ENCODE data around the gene PLA2G3.
A peak's percentile ranks its signal among the peaks of the same experiment; 100 is the strongest.
"Not testable (repeated sequence)": the region's sequence is repeated elsewhere in the genome, so short reads cannot be mapped to it uniquely, and the experiment has no call there.

PLA2G3 gene

DNA sequence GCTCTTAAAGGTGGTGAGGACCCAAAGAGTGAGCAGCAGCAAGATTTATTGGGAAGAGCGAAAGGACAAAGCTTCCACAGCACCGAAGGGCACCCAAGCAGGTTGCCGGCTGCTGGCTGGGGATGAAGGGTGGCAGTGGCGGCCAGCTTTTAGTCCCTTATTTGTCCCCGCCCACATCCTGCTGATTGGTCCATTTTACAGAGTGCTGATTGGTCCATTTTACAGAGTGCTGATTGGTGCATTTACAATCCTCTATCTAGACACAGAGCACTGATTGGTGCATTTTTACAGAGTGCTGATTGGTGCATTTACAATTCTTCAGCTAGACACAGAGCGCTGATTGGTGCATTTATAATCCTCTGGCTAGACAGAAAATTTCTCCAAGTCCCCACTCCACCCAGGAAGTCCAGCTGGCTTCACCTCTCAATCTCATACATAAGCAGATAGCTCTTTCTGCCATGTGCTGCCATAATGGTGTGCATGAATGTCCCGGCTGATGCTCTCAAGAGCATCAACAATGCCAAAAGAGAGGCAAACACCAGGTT lies 27.7 kb downstream of the PLA2G3 start:
- not testable (repeated sequence) for H3K9ac ChIP-seq (ENCODE audit: low read length in 2 of 2); H3K4me3 ChIP-seq (ENCODE audit: low read length in 2 of 2); H3K9me3 ChIP-seq (ENCODE audit: control insufficient read depth in 2 of 2, low read length in 2 of 2); H3K27ac ChIP-seq (ENCODE audit: low read length); H3K36me3 ChIP-seq (ENCODE audit: control insufficient read depth in 2 of 2, insufficient read depth in 2 of 2, low read length in 2 of 2); H3K27me3 ChIP-seq (ENCODE audit: control insufficient read depth in 1 of 2, insufficient read depth in 2 of 2, low read length in 2 of 2); H3K4me1 ChIP-seq (ENCODE audit: control insufficient read depth, insufficient read depth, low read length)

DNA sequence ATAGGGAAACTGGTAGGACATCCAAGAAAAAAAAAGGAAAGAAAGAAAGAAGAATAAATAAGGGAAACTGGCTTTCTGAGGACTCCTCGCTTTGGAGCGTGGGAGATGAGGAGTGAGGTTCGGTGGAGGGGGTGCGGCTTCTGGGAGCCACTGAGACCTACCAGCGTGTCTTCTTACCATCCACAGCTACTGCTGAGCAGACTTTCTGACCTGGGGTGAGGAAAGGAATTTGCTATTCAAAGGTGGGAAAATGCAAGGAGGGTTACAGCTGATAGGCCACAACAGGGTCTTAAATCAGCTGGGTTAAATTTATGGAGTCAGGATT lies 32.5 kb downstream of the PLA2G3 start:
- Histone ChIP-seq H3K27ac (ENCODE audit: low read length) (peak overlapping the region; percentile 99), H3K9me3 (ENCODE audit: control insufficient read depth in 2 of 2, low read length in 2 of 2) (no peaks in the 10 kb centered on the region), H3K4me1 (ENCODE audit: control insufficient read depth, insufficient read depth, low read length) (peaks cover 44% of the 10 kb centered on the region), H3K9ac (ENCODE audit: low read length in 2 of 2) (peak overlapping the region; percentile 72 to 76), H3K27me3 (ENCODE audit: control insufficient read depth in 1 of 2, insufficient read depth in 2 of 2, low read length in 2 of 2) (no peaks in the 10 kb centered on the region), H3K36me3 (ENCODE audit: control insufficient read depth in 2 of 2, insufficient read depth in 2 of 2, low read length in 2 of 2) (peaks cover 12 to 13% of the 10 kb centered on the region in 2 donors), H3K4me3 (ENCODE audit: low read length in 2 of 2) (peak overlapping the region; percentile 67 to 97)

DNA sequence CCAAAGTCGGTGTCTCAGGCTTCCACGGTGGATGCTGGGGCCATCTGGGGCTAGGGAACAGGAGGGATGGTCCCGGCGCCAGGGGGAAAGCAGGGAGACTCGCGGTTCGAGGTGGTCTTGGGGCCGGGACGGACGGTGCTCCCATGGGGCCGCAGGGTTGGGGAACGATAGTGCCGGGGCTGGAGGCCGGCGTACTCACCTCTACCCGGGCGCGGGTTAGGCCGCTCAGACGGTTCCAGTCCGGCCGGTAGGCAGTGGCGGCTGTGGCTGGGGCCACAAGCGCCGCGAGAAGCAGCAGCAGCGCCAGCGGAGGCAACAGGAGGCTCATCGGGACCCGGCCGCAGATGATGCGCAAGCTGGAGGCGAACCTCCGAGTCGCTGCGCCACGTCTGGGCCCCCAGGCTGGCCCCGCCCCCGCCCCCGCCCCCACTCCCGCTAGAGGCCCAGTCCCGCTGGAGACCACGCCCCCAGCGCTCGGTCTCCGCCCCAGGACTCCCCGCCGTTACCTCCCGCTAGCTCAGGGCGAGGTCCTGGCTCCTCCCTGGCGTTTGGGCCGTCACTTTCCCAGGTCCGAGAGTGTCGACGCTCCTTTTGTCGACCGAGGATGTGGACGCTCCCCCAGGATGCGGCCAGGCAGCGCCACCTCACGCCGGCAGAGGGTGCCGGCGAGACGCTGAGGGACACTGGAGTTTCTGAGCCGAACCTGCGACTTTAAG lies 33.0 kb downstream of the PLA2G3 start, which contains the start of gene SELENOM:
Gene SELENOM (minus strand): TSS at position 391 of the 716 bp plus-strand sequence. CDS start 63 bp downstream, at position 328.
- H3K4me1 ChIP-seq (ENCODE audit: control insufficient read depth, insufficient read depth, low read length): peaks cover 48% of the 10 kb centered on the region
- H3K4me3 ChIP-seq (ENCODE audit: low read length in 2 of 2): peak within 1 kb of the TSS; percentile 90 to 97
- H3K27ac ChIP-seq (ENCODE audit: low read length): peak within 1 kb of the TSS; percentile 99
- no peaks in the 10 kb centered on the region for H3K9me3 ChIP-seq (ENCODE audit: control insufficient read depth in 2 of 2, low read length in 2 of 2)
- peak within 1 kb of the TSS; percentile 99 to 100 for H3K9ac ChIP-seq (ENCODE audit: low read length in 2 of 2)
- H3K36me3 ChIP-seq (ENCODE audit: control insufficient read depth in 2 of 2, insufficient read depth in 2 of 2, low read length in 2 of 2): peaks cover 12 to 15% of the 10 kb centered on the region in 2 donors
- no peaks in the 10 kb centered on the region for H3K27me3 ChIP-seq (ENCODE audit: control insufficient read depth in 1 of 2, insufficient read depth in 2 of 2, low read length in 2 of 2)

DNA sequence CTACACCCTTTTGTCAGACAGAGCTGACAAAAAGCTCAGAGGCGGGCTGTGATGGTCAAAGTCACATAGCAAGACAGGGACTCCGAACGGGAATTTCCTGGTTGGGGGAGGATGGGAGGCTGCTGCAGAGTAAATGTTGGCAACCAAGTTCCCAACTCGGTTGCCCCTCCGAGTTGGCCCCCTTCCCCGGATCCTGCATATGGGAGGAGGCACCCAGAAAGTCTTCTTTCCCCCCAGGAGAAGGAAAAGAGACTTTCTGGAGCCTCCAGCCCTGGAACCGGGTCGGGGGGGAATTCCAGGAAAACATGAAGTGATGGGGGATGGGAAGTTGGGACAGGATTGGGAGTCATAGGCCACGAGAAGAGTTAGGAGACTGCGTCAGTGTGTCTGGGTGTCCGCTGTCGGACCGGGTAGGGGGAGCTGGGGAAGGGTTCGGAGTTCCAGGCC lies 33.6 kb downstream of the PLA2G3 start:
- Histone ChIP-seq H3K36me3 (ENCODE audit: control insufficient read depth in 2 of 2, insufficient read depth in 2 of 2, low read length in 2 of 2) (peaks cover 15 to 17% of the 10 kb centered on the region in 2 donors), H3K4me1 (ENCODE audit: control insufficient read depth, insufficient read depth, low read length) (peaks cover 54% of the 10 kb centered on the region), H3K4me3 (ENCODE audit: low read length in 2 of 2) (peak overlapping the region; percentile 90 to 97), H3K27me3 (ENCODE audit: control insufficient read depth in 1 of 2, insufficient read depth in 2 of 2, low read length in 2 of 2) (no peaks in the 10 kb centered on the region), H3K9me3 (ENCODE audit: control insufficient read depth in 2 of 2, low read length in 2 of 2) (no peaks in the 10 kb centered on the region), H3K27ac (ENCODE audit: low read length) (peak overlapping the region; percentile 99), H3K9ac (ENCODE audit: low read length in 2 of 2) (peak overlapping the region; percentile 99 to 100)

DNA sequence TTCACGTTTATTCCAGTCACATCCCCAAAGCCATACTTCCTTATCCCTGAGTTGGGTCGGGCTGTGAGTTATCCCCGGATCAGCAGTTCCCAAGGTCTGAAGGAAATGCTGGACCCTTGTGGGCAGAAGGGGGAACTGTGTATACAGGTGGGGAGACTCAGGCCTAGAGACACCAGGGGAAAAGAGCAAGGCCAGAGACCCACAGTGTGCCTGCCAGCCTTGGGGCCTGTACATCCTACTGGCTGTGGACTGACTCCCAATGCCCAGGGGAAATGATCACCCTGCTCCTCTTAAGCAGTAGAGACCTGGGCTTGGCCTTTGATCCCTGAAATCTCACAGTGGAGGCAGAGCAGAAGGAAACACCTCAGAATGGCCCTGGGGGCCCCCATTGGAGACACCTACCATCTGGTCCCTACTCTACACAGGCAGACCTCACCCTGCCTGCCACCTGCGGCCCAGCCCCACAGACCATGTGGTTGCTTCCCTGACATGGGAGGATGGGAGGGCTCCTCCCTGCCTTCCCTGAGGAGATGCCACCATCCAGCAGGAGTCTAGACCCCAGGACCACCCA lies 34.2 kb downstream of the PLA2G3 start:
- Histone ChIP-seq H3K36me3 (ENCODE audit: control insufficient read depth in 2 of 2, insufficient read depth in 2 of 2, low read length in 2 of 2) (peaks cover 17 to 21% of the 10 kb centered on the region in 2 donors), H3K4me1 (ENCODE audit: control insufficient read depth, insufficient read depth, low read length) (peaks cover 59% of the 10 kb centered on the region), H3K4me3 (ENCODE audit: low read length in 2 of 2) (peak overlapping the region; percentile 90 to 97), H3K27me3 (ENCODE audit: control insufficient read depth in 1 of 2, insufficient read depth in 2 of 2, low read length in 2 of 2) (no peaks in the 10 kb centered on the region), H3K27ac (ENCODE audit: low read length) (peak overlapping the region; percentile 99), H3K9me3 (ENCODE audit: control insufficient read depth in 2 of 2, low read length in 2 of 2) (no peaks in the 10 kb centered on the region), H3K9ac (ENCODE audit: low read length in 2 of 2) (peak overlapping the region; percentile 99 to 100)

DNA sequence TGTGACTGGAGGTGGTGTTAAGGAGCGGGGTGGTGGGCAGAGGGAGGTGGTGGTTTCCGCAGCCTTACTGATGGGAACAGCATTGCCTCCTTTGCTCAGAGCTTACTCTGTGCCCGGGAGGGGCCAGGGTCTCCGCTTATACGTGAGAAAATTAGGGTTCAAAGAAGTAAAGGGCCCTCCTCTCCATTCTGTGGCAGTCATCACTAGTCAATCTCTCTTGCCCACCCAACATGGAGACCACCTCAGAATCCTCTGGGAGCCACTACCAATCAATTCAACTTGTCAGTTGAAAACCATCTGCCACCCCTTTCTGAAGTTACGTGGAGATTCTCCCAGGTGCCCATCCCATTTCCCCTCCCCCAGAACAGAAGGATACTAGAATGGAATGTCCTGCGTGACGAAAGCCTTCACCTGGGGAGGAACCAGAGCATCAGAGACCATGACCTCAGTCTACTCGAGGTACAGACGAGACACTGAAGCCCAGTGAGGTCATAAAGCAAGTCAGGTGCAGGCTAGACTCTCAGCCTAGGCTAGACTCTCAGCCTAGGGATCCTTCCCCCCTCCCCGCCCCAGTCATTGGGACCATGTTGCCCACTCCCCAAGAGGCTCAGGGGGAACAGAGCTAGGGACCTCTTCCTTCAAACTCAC lies 34.9 kb downstream of the PLA2G3 start:
- peak overlapping the region; percentile 99 to 100 for H3K9ac ChIP-seq (ENCODE audit: low read length in 2 of 2)
- H3K4me1 ChIP-seq (ENCODE audit: control insufficient read depth, insufficient read depth, low read length): peaks cover 64% of the 10 kb centered on the region
- H3K9me3 ChIP-seq (ENCODE audit: control insufficient read depth in 2 of 2, low read length in 2 of 2): no peaks in the 10 kb centered on the region
- H3K36me3 ChIP-seq (ENCODE audit: control insufficient read depth in 2 of 2, insufficient read depth in 2 of 2, low read length in 2 of 2): peaks cover 23 to 26% of the 10 kb centered on the region in 2 donors
- H3K27me3 ChIP-seq (ENCODE audit: control insufficient read depth in 1 of 2, insufficient read depth in 2 of 2, low read length in 2 of 2): no peaks in the 10 kb centered on the region
- peak overlapping the region; percentile 99 for H3K27ac ChIP-seq (ENCODE audit: low read length)
- peak overlapping the region; percentile 90 to 97 for H3K4me3 ChIP-seq (ENCODE audit: low read length in 2 of 2)

DNA sequence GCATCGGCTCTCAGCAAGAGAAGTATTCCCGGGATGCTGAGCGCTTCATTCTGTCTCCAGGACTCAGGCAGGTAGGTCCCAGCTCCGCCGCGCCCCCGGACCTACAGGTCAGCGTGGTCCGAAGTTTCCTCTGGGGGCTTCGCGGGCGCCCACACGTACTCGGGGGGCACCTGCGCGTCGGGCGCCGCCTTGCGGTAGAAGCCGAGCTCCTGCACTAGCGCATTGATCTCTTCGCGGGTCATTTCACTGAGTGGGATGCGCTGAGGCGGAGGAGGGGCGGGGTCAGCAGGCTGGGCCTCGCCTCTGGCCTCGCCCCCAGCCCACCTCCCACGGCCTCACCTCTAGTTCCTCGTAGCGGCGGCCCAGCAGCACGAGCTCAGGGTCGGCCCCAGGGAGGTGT lies 35.4 kb downstream of the PLA2G3 start:
- peaks cover 69% of the 10 kb centered on the region for H3K4me1 ChIP-seq (ENCODE audit: control insufficient read depth, insufficient read depth, low read length)
- peak overlapping the region; percentile 99 for H3K27ac ChIP-seq (ENCODE audit: low read length)
- peak overlapping the region; percentile 90 to 97 for H3K4me3 ChIP-seq (ENCODE audit: low read length in 2 of 2)
- H3K27me3 ChIP-seq (ENCODE audit: control insufficient read depth in 1 of 2, insufficient read depth in 2 of 2, low read length in 2 of 2): no peaks in the 10 kb centered on the region
- peaks cover 27 to 31% of the 10 kb centered on the region in 2 donors for H3K36me3 ChIP-seq (ENCODE audit: control insufficient read depth in 2 of 2, insufficient read depth in 2 of 2, low read length in 2 of 2)
- H3K9me3 ChIP-seq (ENCODE audit: control insufficient read depth in 2 of 2, low read length in 2 of 2): no peaks in the 10 kb centered on the region
- peak overlapping the region; percentile 42 to 100 for H3K9ac ChIP-seq (ENCODE audit: low read length in 2 of 2)

DNA sequence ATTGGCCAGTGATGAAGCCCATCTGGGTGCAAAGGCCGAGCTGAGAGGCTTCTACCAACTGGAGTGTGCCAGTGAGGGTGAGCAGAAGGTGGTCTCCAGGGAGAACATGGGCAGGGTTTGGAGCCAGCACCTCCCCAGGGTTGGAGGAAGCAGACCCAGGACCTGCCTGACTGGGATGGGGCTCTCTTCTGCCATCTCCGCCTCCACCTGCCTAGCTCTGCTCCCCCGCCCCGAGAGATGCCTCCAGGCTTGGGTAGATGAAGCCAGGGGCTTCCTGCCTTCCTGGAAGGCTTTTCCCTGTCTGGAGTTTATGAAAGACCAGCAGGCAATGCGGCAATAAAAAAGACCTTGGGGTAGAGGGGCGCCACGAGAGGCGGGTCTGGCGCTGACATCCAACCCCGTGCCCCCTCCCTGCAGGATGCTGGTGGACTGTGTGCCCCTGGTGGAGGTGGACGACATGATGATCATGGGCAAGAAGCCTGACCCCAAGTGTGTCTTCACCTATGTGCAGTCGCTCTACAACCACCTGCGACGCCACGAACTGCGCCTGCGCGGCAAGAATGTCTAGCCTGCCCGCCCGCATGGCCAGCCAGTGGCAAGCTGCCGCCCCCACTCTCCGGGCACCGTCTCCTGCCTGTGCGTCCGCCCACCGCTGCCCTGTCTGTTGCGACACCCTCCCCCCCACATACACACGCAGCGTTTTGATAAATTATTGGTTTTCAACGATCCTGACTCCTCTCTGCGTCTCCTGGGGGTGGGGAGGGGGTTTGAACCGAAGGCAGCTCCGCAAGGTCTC lies 36.2 kb downstream of the PLA2G3 start:
- Histone ChIP-seq H3K9ac (ENCODE audit: low read length in 2 of 2) (peak overlapping the region; percentile 45 to 55), H3K27me3 (ENCODE audit: control insufficient read depth in 1 of 2, insufficient read depth in 2 of 2, low read length in 2 of 2) (no peaks in the 10 kb centered on the region), H3K4me1 (ENCODE audit: control insufficient read depth, insufficient read depth, low read length) (peaks cover 77% of the 10 kb centered on the region), H3K4me3 (ENCODE audit: low read length in 2 of 2) (peak overlapping the region in 1 of 2 donors; percentile 22), H3K9me3 (ENCODE audit: control insufficient read depth in 2 of 2, low read length in 2 of 2) (no peaks in the 10 kb centered on the region), H3K27ac (ENCODE audit: low read length) (peak overlapping the region; percentile 99), H3K36me3 (ENCODE audit: control insufficient read depth in 2 of 2, insufficient read depth in 2 of 2, low read length in 2 of 2) (peaks cover 34 to 39% of the 10 kb centered on the region in 2 donors)

DNA sequence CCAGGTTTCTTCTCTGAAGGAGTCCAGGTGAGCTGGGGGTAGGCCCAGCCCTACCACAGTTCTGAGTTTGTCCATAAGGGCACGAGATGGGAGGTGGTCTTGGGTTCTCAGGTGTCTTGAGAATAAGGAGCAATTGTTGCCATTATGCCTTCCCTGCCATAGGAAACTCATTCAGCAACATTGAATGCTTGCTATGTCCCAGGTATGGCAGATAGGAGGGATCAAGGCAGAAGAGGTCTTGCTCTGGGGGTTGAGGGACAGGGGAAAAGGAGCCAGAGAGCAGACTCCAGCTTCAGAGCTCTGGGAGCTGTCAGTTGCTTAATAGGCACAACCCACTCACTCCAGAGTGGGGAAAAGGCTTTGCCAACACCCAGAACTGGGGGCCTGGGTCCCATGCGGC lies 37.2 kb downstream of the PLA2G3 start:
- H3K9ac ChIP-seq (ENCODE audit: low read length in 2 of 2): peak overlapping the region; percentile 45 to 60
- peak overlapping the region; percentile 99 for H3K27ac ChIP-seq (ENCODE audit: low read length)
- H3K9me3 ChIP-seq (ENCODE audit: control insufficient read depth in 2 of 2, low read length in 2 of 2): no peaks in the 10 kb centered on the region
- H3K4me3 ChIP-seq (ENCODE audit: low read length in 2 of 2): peak overlapping the region in 1 of 2 donors; percentile 15
- H3K36me3 ChIP-seq (ENCODE audit: control insufficient read depth in 2 of 2, insufficient read depth in 2 of 2, low read length in 2 of 2): peaks cover 40 to 46% of the 10 kb centered on the region in 2 donors
- H3K4me1 ChIP-seq (ENCODE audit: control insufficient read depth, insufficient read depth, low read length): peaks cover 84% of the 10 kb centered on the region
- H3K27me3 ChIP-seq (ENCODE audit: control insufficient read depth in 1 of 2, insufficient read depth in 2 of 2, low read length in 2 of 2): no peaks in the 10 kb centered on the region
